K562 (cell line): ENCODE measurements around the gene NEU1. TPM values are rescaled to one million over a fixed set of nuclear protein-coding genes. Genes with fewer than 3 reads are reported as not detected.

ENCODE experiments used
- ARID1B ChIP-seq: fragments of 450-650 bp; IDR thresholded peaks from 2 replicates; pipeline ENCODE4 v1.6.1; 2016; ENCODE audit warnings: antibody characterized with exemption, mild to moderate bottlenecking, inconsistent platforms
- ARID2 ChIP-seq: fragments of 450-650 bp; IDR thresholded peaks from 2 replicates; pipeline ENCODE4 v1.6.1; 2017; ENCODE audit warnings: antibody characterized with exemption, mild to moderate bottlenecking
- DMBX1 ChIP-seq: fragments of 250-450 bp; sonication (Bioruptor Pico); IDR thresholded peaks from 2 replicates; pipeline ENCODE4 v1.8.0; 2022; ENCODE audit warnings: inconsistent platforms, mild to moderate bottlenecking, moderate library complexity, borderline replicate concordance
- EHMT2 ChIP-seq: fragments of 450-650 bp; IDR thresholded peaks from 2 replicates; pipeline ENCODE4 v1.6.1; 2018; ENCODE audit warnings: antibody characterized with exemption
- EZH2 ChIP-seq: IDR thresholded peaks from 2 replicates; pipeline ENCODE4 v1.6.1; 2012; ENCODE audit warnings: low read depth, mild to moderate bottlenecking, inconsistent platforms, low read length, borderline replicate concordance
- FOS ChIP-seq: IDR thresholded peaks from 3 replicates; pipeline ENCODE4 v1.6.1; 2011; ENCODE audit not compliant: insufficient read length; ENCODE audit errors: extremely low read depth
- HCFC1 ChIP-seq: IDR thresholded peaks from 2 replicates; pipeline ENCODE4 v1.6.1; 2012; ENCODE audit warnings: low read depth, low read length, improper control_type of control experiment
- MAFG ChIP-seq: fragments of 450-650 bp; conservative IDR thresholded peaks from 2 replicates; pipeline ENCODE4 v1.6.1; 2016; ENCODE audit warnings: missing genetic modification characterization, missing compliant biosample characterization
- MCM3 ChIP-seq: fragments of 450-650 bp; IDR thresholded peaks from 2 replicates; pipeline ENCODE4 v1.6.1; 2016
- MTA3 ChIP-seq: fragments of 450-650 bp; formaldehyde crosslinking; IDR thresholded peaks from 2 replicates; pipeline ENCODE4 v1.6.1; 2017; ENCODE audit warnings: mild to moderate bottlenecking, borderline replicate concordance
- MYNN ChIP-seq, 2 experiments: sonication (generic); formaldehyde crosslinking in 1 of 2; IDR thresholded peaks; 2 replicates each; pipeline versions ENCODE4 v1.5.0 to v1.6.1; 2016 to 2020; ENCODE audit warnings: antibody characterized with exemption in 1 of 2, missing genetic modification reagents in 1 of 2
- NFE2 ChIP-seq: IDR thresholded peaks from 2 replicates; pipeline ENCODE4 v1.6.1; 2014; ENCODE audit warnings: antibody characterized with exemption, low read depth
- RBFOX2 ChIP-seq: fragments of 200-400 bp; formaldehyde crosslinking; IDR thresholded peaks from 2 replicates; pipeline ENCODE4 v1.6.1; 2017; ENCODE audit warnings: low read depth, mild to moderate bottlenecking, low read length, moderate library complexity
- SREBF2 ChIP-seq: sonication (generic); formaldehyde crosslinking; IDR thresholded peaks from 2 replicates; pipeline ENCODE4 v1.4.0; 2020; ENCODE audit warnings: mild to moderate bottlenecking, missing genetic modification reagents
- XRCC4 ChIP-seq: IDR thresholded peaks from one replicate; pipeline ENCODE4 v1.6.1; 2011; ENCODE audit not compliant: insufficient read depth, insufficient read length; ENCODE audit errors: extremely low read depth
- ZNF175 ChIP-seq: fragments of 200-800 bp; sonication (Bioruptor generic); IDR thresholded peaks from 2 replicates; pipeline ENCODE4 v1.6.1; 2016; ENCODE audit warnings: low read depth, mild to moderate bottlenecking, missing genetic modification characterization, missing compliant biosample characterization
- ZNF316 ChIP-seq: fragments of 450-650 bp; IDR thresholded peaks from 2 replicates; pipeline ENCODE4 v1.6.1; 2016
- ZNF431 ChIP-seq: sonication (generic); formaldehyde crosslinking; IDR thresholded peaks from 2 replicates; pipeline ENCODE4 v1.8.0; 2022; ENCODE audit warnings: mild to moderate bottlenecking, missing genetic modification reagents
- polyA plus RNA-seq, 8 experiments: library from polyadenylated mRNA; depleted of rRNA in 4 of 8; stranded (reverse) in 5 of 8; unstranded in 3 of 8; fragments of >200 nt; fragmentation: Nextera tagmentation in 2 of 8; fragmentation: Illumina TruSeq in 1 of 8; extraction: Ambion mirVana in 2 of 8; extraction: Trizol in 1 of 8; gene quantifications; 2 replicates each; pipeline versions ENCODE4 v1.2.1 to v1.2.3, GENCODE V29; 2011 to 2014; ENCODE audit warnings: inconsistent platforms in 1 of 8, missing spikeins in 1 of 8
- total RNA-seq, 7 experiments: library from RNA; depleted of rRNA in 6 of 7; stranded (reverse); fragments of >200 nt in 6 of 7; fragmentation: Illumina TruSeq in 2 of 7; extraction: Trizol in 2 of 7; gene quantifications; 2 replicates each; pipeline versions ENCODE4 v1.2.1 to v1.2.3, GENCODE V29; 2011 to 2021; ENCODE audit warnings: low replicate concordance in 1 of 7
- TF ChIP-seq, protein P1 (sequence below): sonication (generic); formaldehyde crosslinking; IDR thresholded peaks from 2 replicates; pipeline ENCODE4 v1.8.0; 2022; ENCODE audit warnings: missing genetic modification reagents, mild to moderate bottlenecking, moderate library complexity, borderline replicate concordance
- TF ChIP-seq, protein P2 (sequence below): fragments of 250-450 bp; sonication (Bioruptor Pico); IDR thresholded peaks from 2 replicates; pipeline ENCODE4 v1.5.0; 2020; ENCODE audit warnings: mild to moderate bottlenecking, borderline replicate concordance
- TF ChIP-seq, protein P3 (sequence below): fragments of 450-650 bp; IDR thresholded peaks from 2 replicates; pipeline ENCODE4 v1.6.1; 2017; ENCODE audit warnings: antibody characterized with exemption, mild to moderate bottlenecking
- TF ChIP-seq, protein P4 (sequence below): fragments of 250-450 bp; sonication (Bioruptor Pico); IDR thresholded peaks from 2 replicates; pipeline ENCODE4 v1.8.0; 2021; ENCODE audit warnings: moderate library complexity, mild to moderate bottlenecking, inconsistent platforms

NEU1 gene
- total and polyA plus RNA-seq, 9 of the 15 experiments (the other 6 are each of a cell fraction or from before 2014, with no cell fraction given): 14.8 to 67.8 (median 51.0) TPM

DNA sequence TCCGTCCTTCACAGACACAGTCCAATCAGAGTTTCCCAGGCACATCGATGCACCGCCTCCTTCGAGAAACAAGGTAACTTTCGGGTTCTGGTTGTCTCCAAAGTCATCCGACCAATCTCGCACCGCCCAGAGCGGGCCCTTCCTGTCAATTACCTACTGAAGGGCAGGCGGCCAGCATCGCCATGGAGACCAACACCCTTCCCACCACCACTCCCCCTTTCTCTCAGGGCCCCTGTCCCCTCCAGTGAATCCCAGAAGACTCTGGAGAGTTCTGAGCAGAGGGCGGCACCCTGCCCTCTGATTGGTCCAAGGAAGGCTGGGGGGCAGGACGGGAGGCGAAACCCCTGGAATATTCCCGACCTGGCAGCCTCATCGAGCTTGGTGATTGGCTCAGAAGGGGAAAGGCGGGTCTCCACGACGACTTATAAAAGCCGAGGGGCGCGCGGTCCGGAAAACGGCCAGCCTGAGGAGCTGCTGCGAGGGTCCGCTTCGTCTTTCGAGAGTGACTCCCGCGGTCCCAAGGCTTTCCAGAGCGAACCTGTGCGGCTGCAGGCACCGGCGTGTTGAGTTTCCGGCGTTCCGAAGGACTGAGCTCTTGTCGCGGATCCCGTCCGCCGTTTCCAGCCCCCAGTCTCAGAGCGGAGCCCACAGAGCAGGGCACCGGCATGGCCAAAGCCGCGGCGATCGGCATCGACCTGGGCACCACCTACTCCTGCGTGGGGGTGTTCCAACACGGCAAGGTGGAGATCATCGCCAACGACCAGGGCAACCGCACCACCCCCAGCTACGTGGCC lies 35.1 kb downstream of the NEU1 start, which contains the start of gene HSPA1B (continued):
- TF ChIP-seq MYNN (IDR thresholded peaks at IDR 0.05): peak; percentile 22; the same call in 1 of the 2 replicates
- no peak for TF ChIP-seq MYNN (CRISPR knock-in tag; IDR thresholded peaks at IDR 0.05)
- 0 out of 2 replicates have a peak, but pooled peaks have one; percentile 12 for TF ChIP-seq ARID2
- TF ChIP-seq, protein P1, sequence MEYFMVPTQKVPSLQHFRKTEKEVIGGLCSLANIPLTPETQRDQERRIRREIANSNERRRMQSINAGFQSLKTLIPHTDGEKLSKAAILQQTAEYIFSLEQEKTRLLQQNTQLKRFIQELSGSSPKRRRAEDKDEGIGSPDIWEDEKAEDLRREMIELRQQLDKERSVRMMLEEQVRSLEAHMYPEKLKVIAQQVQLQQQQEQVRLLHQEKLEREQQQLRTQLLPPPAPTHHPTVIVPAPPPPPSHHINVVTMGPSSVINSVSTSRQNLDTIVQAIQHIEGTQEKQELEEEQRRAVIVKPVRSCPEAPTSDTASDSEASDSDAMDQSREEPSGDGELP (CRISPR knock-in tag): peak; percentile 81
- peak; percentile 86 for TF ChIP-seq FOS
- no peak for TF ChIP-seq ZNF316
- TF ChIP-seq MCM3: no peak
- TF ChIP-seq, protein P2, sequence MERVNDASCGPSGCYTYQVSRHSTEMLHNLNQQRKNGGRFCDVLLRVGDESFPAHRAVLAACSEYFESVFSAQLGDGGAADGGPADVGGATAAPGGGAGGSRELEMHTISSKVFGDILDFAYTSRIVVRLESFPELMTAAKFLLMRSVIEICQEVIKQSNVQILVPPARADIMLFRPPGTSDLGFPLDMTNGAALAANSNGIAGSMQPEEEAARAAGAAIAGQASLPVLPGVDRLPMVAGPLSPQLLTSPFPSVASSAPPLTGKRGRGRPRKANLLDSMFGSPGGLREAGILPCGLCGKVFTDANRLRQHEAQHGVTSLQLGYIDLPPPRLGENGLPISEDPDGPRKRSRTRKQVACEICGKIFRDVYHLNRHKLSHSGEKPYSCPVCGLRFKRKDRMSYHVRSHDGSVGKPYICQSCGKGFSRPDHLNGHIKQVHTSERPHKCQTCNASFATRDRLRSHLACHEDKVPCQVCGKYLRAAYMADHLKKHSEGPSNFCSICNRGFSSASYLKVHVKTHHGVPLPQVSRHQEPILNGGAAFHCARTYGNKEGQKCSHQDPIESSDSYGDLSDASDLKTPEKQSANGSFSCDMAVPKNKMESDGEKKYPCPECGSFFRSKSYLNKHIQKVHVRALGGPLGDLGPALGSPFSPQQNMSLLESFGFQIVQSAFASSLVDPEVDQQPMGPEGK: 0 out of 2 replicates have a peak, but pooled peaks have one; percentile 14
- TF ChIP-seq MTA3: no peak
- TF ChIP-seq EZH2: no peak
- no peak for TF ChIP-seq ZNF175 (CRISPR knock-in tag)
- no peak for TF ChIP-seq MAFG (tag)
- peak; percentile 49 for TF ChIP-seq HCFC1
- peak; percentile 83 for TF ChIP-seq DMBX1 (CRISPR knock-in tag)
- TF ChIP-seq SREBF2 (CRISPR knock-in tag): no peak
- peak; percentile 97 for TF ChIP-seq RBFOX2
- TF ChIP-seq XRCC4: no peak
- TF ChIP-seq, protein P3, sequence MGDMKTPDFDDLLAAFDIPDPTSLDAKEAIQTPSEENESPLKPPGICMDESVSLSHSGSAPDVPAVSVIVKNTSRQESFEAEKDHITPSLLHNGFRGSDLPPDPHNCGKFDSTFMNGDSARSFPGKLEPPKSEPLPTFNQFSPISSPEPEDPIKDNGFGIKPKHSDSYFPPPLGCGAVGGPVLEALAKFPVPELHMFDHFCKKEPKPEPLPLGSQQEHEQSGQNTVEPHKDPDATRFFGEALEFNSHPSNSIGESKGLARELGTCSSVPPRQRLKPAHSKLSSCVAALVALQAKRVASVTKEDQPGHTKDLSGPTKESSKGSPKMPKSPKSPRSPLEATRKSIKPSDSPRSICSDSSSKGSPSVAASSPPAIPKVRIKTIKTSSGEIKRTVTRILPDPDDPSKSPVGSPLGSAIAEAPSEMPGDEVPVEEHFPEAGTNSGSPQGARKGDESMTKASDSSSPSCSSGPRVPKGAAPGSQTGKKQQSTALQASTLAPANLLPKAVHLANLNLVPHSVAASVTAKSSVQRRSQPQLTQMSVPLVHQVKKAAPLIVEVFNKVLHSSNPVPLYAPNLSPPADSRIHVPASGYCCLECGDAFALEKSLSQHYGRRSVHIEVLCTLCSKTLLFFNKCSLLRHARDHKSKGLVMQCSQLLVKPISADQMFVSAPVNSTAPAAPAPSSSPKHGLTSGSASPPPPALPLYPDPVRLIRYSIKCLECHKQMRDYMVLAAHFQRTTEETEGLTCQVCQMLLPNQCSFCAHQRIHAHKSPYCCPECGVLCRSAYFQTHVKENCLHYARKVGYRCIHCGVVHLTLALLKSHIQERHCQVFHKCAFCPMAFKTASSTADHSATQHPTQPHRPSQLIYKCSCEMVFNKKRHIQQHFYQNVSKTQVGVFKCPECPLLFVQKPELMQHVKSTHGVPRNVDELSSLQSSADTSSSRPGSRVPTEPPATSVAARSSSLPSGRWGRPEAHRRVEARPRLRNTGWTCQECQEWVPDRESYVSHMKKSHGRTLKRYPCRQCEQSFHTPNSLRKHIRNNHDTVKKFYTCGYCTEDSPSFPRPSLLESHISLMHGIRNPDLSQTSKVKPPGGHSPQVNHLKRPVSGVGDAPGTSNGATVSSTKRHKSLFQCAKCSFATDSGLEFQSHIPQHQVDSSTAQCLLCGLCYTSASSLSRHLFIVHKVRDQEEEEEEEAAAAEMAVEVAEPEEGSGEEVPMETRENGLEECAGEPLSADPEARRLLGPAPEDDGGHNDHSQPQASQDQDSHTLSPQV: no peak
- no peak for TF ChIP-seq EHMT2
- peak; percentile 68 for TF ChIP-seq ZNF431 (CRISPR knock-in tag)
- no peak for TF ChIP-seq ARID1B
- TF ChIP-seq NFE2: no peak; the same call in 1 of the 2 replicates
- TF ChIP-seq, protein P4, sequence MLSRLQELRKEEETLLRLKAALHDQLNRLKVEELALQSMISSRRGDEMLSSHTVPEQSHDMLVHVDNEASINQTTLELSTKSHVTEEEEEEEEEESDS (CRISPR knock-in tag): no peak
